AG04450 (cell line): Measurements from ENCODE around the gene CERKL. TPM values are rescaled to one million over a fixed set of nuclear protein-coding genes. Genes with fewer than 3 reads are reported as not detected.

Experiments used
- CTCF ChIA-PET: fragments of 300-600, 350-600 bp; formaldehyde crosslinking; extraction: SDS; loops from one replicate; lab custom pipeline; 2022; ENCODE audit warnings: antibody characterized with exemption, inconsistent platforms; lab: Charles Lee
- POLR2A ChIA-PET: fragments of 350-600 bp; formaldehyde crosslinking; extraction: SDS; loops from one replicate; lab custom pipeline; 2021; ENCODE audit warnings: antibody characterized with exemption, inconsistent platforms; lab: Yijun Ruan, JAX
- DNase-seq: peaks from one replicate; pipeline ENCODE4 v3.0.0-alpha.2; 2011; ENCODE audit warnings: low read depth, low spot score
- H3K27ac ChIP-seq: one replicate; pipeline ENCODE4 v1.5.1; 2012; ENCODE audit warnings: low read depth, low read length, control low read depth
- H3K27me3 ChIP-seq: one replicate; pipeline ENCODE4 v1.6.0; 2012; ENCODE audit warnings: low read length; ENCODE audit not compliant: control insufficient read depth, insufficient read depth
- H3K4me3 ChIP-seq: 2 replicates; pipeline ENCODE4 v1.5.1; 2011; ENCODE audit warnings: mild to moderate bottlenecking, low read depth, low read length, control low read depth
- H3K9me3 ChIP-seq: 2 replicates; pipeline ENCODE4 v1.5.1; 2012; ENCODE audit warnings: low read length; ENCODE audit not compliant: control insufficient read depth, insufficient read depth
- CTCF ChIP-seq: IDR thresholded peaks from 2 replicates; pipeline ENCODE4 v1.5.1; 2011; ENCODE audit warnings: low read depth, low read length, control low read depth, inconsistent platforms
- polyA plus RNA-seq: library from polyadenylated mRNA; depleted of rRNA; stranded (reverse); fragments of >200 nt; gene quantifications from 2 replicates; pipeline ENCODE4 v1.2.3, GENCODE V29; 2011

CERKL gene
- polyA plus RNA-seq, 1 experiment, result 0.09 TPM

DNA sequence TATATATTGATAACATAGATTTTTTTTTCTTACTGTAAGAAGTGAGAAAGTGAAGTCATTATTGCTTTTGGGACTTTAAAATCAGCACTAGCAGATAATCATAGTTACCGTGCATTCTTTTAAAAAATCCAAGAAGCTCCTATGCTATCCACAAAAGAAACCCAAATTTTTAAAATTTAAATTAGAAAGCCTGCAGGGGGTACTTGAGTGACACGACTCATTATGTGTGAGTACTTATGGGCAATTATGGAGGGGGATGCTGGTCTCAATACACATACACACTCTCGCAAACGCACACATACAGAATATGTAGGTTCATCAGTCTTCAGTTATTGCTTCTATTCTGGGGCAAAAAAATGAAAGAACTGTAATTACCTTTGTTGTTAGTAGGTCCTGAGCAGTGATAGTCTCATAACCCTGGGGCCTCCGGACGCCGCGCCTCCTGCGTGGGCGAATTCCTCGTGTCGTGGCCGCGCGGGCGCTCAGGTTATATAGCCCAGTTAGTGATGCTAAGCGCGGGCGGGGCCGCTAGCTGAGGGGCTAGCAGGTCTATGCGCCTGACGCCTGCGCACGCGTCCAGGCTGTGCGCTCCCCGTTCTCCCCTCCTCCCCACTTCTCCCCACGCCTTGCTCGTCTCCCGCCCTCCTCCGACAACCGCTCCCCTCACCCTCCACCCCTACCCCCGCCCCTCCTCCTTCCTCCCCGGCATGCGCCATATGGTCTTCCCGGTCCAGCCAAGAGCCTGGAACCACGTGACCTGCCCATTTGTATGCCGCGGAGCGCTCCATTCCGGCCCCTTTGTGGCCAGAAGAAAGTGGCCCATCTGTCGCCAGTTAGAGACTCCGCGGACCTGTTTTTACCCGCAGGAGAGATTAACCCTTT, 23.4 kb upstream of the CERKL start, which contains the start of gene NEUROD1:
TSS of gene NEUROD1 (minus strand) at position 463 of the 882 bp plus-strand sequence. CDS start 1,657 bp downstream, outside the sequence.
- ChIA-PET POLR2A (no interaction called here), CTCF (interaction anchor here (0.6 kb wide), 1 partner anchor 223 kb away, joined by 4 read pairs; no protein-coding TSS in a partner anchor)
- Histone ChIP-seq H3K27me3 (peaks cover 72% of the 10 kb centered on the region), H3K27ac (no peak within 1 kb of the TSS), H3K4me3 (peak within 1 kb of the TSS; percentile 22; the same call in 1 of the 2 replicates), H3K9me3 (peaks cover 20% of the 10 kb centered on the region)
- no peak for DNase-seq
- no peak for TF ChIP-seq CTCF

DNA sequence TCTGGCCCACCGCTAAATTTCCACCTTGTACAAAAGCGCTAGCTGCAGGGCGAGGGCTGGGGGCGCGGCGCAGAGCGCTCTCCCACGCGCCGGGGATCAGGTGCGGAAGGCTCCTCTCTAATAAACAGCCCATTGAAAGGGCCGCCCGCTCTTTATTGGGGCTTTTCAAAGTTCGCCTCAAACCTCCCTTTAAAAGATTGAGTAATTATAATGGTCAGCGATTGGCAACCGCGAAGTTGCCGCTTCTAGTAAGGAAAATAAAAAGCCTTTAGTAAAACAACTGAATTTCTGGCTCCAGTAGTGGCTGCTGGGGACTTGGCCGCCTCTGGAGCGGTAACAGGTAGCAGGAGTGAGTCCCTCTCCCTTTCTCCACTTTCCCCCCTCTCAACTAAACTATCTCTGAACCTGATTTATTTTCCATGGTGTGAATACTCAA, 22.7 kb upstream of the CERKL start:
- ChIA-PET POLR2A (no interaction called here), CTCF (interaction anchor here (0.6 kb wide), 1 partner anchor 222 kb away, joined by 4 read pairs; no protein-coding TSS in a partner anchor)
- no peak for DNase-seq

DNA sequence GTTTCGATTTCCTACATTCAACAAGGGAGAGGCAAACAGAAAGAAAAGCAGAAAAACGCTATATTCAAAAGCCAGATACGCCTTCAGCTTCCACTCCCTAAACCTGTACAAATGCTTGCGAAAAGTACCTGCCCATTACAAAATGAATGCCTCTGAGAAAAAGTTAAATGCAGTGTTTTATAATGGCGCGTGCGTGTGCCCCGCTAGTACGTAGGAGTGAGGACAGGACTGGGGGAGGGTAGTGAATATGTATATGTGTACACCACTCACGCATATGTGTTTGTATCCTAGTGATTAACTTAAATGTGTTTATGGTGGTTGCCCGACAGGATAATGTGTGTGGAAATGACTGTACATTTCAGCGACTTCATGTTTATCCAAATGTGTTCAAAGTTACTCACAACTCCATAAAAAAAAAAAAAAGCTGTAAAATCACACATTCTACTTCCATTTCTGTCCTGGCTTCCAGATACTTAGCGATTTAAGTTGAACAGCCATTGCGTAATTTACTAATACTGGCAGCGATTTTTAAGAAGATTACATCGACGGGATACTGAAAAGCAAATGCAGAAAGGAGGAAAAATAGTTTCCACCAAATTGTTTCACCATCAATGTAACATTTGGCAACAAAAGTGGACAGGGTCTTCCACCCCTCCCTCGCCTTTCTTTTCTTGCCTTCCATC, 22.1 kb upstream of the CERKL start:
- no peak for DNase-seq
- H3K27me3 ChIP-seq, result peaks cover 62% of the 10 kb centered on the region
- no peak overlapping the region for H3K4me3 ChIP-seq
- peaks cover 20% of the 10 kb centered on the region for H3K9me3 ChIP-seq
- H3K27ac ChIP-seq, result no peak overlapping the region
- CTCF ChIA-PET, result interaction anchor here (0.6 kb wide), 1 partner anchor 221 kb away, joined by 4 read pairs; no protein-coding TSS in a partner anchor
- POLR2A ChIA-PET, result no interaction called here
- no peak for TF ChIP-seq CTCF

More for the DNA sequence above, 22.7 kb upstream of the CERKL start:
- Histone ChIP-seq H3K27ac (no peak overlapping the region), H3K9me3 (peaks cover 20% of the 10 kb centered on the region), H3K4me3 (no peak overlapping the region), H3K27me3 (peaks cover 67% of the 10 kb centered on the region)
- no peak for TF ChIP-seq CTCF

DNA sequence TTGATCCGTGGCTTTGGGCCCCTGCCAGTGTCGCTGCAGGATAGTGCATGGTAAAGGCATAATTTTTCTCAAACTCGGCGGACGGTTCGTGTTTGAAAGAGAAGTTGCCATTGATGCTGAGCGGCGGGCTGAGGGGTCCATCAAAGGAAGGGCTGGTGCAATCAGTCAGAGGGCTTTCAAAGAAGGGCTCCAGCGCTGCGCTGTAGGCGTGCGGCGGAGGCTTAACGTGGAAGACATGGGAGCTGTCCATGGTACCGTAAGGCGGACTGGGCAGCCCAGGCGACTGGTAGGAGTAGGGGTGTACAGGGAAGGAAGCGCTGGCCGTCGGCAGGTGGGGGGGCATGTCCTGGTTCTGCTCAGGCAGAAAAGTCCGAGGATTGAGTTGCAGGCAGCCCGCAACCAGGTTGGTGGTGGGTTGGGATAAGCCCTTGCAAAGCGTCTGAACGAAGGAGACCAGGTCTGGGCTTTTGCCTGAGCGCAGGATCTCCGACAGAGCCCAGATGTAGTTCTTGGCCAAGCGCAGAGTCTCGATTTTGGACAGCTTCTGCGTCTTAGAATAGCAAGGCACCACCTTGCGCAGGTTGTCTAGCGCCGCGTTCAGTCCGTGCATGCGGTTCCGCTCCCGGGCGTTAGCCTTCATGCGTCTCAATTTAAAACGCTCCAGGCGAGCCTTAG, 21.1 kb upstream of the CERKL start:
- Histone ChIP-seq H3K9me3 (peaks cover 20% of the 10 kb centered on the region), H3K27ac (no peak overlapping the region), H3K4me3 (no peak overlapping the region), H3K27me3 (peaks cover 54% of the 10 kb centered on the region)
- DNase-seq, result peak; percentile 50
- POLR2A ChIA-PET, result no interaction called here
- CTCF ChIA-PET, result interaction anchor here (1.3 to 1.9 kb wide), 2 partner anchors 37 to 226 kb away, joined by 3 to 8 read pairs; no protein-coding TSS in a partner anchor
- no peak for TF ChIP-seq CTCF
